Fibroblast of the conjunctiva (primary cell): ENCODE results near the gene TRIP10.
"Not testable (repeated sequence)": the region's sequence is repeated elsewhere in the genome, so short reads cannot be mapped to it uniquely, and the experiment has no call there.

ENCODE experiments used
- DNase-seq: peaks from one replicate; pipeline ENCODE4 v3.0.0-alpha.2; 2010; ENCODE audit warnings: low read depth

TRIP10 gene

GRCh38 chr19:6743714-6744380 lies 4.4 kb downstream of the TRIP10 start:
- DNase-seq: no peak

DNA sequence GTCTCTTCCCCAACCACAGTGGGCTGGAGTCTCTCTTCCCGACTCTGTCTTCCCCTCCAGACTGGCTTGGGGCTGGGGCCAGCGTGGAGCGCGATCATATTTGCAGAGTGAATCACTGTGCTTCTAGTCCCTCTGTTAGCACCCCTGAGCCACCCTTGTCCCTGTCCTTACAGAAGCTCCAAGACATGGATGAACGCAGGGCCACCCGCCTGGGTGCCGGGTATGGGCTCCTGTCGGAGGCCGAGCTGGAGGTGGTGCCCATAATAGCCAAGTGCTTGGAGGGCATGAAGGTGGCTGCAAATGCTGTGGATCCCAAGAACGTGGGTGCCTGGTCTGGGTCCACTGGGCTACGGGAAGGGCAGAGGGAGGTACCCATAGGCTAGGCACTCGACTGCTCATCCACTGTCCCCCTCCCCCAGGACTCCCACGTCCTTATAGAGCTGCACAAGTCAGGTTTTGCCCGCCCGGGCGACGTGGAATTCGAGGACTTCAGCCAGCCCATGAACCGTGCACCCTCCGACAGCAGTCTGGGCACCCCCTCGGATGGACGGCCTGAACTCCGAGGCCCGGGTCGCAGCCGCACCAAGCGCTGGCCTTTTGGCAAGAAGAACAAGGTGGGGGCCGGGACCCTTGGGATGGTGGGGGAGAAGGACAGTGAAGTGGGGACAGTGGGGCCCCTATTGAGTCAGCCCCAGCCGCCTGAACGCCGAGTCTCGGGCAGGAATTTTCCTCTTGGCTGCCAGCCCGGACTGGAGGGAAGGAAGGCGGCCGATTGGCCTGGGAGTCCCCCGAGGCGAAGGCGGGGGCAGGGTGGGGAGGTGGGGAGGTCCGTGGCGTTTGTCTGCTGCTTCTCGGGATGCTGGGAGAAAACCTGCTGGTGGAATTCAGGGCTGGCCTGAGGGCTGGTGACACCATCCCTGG lies 5.2 kb downstream of the TRIP10 start:
- DNase-seq: peak; percentile 76

DNA sequence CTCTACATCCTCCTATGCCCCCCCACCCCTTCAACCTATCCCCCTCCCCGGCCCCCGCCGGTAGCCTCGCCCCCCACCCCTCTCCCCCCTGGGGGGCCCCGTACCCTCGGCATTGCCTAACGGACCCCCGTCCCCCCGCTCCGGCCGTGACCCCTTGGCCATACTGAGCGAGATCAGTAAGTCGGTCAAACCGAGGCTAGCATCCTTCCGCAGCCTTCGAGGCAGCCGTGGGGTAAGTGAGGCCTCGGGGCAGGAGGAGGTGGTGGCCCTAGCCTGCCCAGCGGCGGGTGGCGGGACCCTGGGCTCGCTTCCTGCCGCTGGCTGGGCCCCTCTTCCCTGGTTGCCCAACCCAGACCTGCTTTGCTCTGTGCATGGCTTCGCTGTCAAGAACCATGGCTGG lies 6.5 kb downstream of the TRIP10 start:
- DNase-seq: no peak

DNA sequence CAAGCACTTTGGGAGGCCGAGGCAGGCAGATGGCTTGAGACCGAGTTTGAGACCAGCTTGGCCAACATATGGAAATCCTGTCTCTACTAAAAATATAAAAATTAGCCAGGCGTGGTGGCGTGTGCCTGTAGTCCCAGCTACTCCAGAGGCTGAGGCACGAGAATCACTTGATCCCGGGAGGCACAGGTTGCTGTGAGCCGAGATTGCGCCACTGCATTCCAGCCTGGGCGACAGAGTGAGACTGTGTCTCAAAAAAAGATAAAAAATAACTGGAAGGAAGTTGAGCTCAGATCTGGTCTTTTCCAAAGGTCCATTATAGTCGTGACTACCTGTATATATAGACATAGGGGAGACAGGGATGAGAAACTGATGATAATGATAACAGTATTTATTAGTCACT lies 9.1 kb downstream of the TRIP10 start:
- not testable (repeated sequence) for DNase-seq

DNA sequence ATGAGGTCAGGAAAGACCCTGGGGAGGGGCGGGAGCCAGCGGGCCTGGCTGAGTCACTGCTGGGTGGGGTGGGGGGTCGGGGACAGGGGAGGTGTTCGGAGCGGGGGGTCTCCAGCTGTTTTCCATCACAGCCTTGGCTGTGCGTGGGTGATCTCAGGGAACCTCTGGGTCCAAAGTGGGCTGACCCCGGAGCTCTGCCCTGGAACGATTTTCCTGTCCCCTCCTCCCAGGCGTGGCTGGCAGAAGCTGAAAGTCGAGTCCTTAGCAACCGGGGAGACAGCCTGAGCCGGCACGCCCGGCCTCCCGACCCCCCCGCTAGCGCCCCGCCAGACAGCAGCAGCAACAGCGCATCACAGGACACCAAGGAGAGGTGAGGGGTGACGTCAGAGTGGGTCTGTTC lies 10.6 kb downstream of the TRIP10 start:
- DNase-seq: no peak

DNA sequence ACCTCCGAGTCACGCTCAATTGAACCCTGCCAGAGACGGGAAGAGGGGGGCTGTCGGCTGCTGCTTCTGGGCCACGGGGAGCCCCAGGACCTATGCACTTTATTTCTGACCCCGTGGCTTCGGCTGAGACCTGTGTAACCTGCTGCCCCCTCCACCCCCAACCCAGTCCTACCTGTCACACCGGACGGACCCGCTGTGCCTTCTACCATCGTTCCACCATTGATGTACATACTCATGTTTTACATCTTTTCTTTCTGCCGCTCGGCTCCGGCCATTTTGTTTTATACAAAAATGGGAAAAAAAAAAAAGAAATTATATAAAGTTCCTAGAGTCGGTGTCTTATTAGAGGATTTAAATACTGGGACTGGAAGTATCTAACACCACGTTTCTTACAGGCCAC lies 11.7 kb downstream of the TRIP10 start:
- DNase-seq: no peak

GRCh38 chr19:6752256-6753177 lies 13.0 kb downstream of the TRIP10 start:
- DNase-seq: no peak

DNA sequence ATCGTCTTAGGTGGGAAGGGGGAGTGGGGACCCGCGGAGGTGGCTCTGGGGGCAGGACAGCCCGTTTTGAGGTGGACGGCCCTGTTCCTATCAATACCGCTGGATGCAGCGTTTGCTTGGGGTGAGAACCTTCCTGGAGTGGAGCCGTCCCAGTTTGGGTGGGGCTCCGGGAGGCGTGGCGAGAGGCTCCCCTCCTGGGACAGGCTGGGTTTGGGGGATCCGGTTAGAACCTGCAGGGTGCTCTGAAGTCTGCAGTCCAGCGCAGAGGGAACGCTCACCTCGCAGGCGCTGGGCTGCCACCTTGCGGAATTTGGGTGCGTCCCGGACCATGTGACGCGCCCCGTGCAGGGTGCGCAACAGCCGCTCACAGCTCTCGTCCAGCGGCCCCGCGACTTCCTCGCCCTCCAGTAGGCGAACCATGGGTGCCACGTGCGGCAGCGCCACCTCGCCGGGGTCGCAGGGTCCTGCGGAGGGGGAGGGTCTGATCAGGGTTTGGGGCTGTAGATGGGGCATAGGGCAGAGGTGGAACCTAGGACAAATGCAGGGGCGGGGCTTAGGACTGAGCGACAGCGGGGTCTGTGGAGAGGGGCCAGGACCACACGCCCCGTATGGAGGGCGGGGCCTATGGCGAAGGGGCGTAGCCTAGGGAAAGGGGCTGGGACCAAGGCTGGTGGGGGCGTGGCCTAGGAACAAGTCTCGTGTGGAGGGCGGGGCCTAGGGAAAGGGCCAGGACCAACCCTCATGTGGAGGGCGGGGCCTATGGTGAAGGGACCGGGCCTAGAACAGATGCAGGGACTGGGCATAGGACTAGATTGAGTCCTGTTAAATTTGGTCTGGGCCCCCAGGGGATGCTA lies 13.9 kb downstream of the TRIP10 start:
- peak; percentile 55 for DNase-seq

DNA sequence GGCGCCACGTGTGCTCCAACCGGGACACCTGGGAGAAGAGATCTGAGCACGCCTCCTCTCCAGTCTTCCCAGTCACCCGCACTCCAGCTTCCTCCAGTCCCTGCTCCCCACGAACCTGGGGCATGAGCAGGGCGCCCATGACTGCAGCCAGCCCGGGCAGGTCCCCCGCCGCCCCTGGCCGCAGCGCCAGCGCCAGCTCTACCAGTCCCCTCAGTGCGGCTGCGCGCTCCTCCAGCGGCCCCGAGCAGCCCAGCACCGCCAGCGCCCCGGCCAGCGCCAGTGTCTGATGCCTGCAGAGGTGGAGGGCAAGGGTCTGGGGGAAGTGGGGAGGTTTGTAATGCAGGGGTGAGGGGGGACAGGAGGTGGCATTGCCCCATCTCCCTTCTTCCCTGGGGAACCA lies 14.7 kb downstream of the TRIP10 start:
- DNase-seq: no peak

DNA sequence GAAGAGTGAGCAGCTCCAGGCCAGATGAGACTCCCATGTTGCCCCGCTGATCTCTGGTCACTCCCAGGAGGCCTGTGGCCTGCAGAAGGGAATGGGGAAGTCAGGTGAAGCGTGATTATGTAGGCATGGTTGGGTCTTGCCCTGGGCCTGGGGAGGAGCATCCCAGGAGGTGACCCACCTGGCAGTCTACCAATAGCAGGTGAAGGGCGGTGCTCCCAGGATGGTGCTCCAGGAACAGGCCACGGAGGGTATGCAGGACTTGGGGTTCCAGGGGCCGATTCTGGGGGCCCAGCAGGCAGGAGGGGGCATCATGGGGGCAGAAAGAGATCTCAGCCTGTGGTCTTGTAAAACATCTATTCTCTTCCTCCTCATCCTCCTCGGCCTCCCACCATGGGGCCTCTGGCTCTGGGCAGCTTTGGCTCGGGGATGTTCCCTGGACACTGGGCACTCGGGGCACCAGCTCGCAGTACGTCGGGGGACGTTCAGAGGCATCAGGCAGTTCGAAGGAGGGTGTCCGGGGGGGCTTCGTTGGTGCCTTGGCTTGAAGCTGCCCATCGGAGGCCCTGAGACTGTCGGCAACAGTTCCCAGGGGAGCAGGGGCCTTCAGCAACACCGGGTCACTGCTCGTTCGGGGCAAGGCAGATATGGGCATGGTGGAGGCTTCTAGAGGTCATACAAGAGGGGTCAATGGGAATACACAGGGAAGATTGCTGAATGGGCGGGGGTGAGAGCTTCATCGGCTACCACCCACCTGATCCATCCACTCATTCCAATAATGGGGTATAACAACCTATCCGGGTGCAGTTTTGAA lies 15.4 kb downstream of the TRIP10 start:
- DNase-seq: no peak

DNA sequence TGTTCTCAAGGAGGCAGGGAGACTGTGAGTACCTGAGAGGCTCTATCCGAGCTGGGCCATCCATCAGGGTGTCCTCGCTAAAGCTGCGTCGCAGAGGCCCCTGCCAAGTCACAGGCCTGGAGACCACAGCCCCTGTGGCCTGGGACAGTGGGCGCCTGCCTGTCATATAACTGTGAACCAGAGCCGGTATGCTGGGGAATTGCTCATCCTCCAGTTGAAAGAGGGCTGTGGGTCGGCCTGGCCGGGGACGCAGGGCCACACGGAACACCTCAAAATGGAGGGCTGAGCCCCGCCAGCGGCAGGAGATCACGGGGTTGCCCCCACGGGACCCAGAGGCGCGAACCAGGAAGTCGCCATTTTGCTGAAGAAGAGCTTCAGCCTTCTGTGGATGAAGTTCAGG lies 21.1 kb downstream of the TRIP10 start:
- DNase-seq: no peak

- no peak for DNase-seq
Observed at GRCh38 chr19:6761053-6761676, 21.7 kb downstream of the TRIP10 start.

DNA sequence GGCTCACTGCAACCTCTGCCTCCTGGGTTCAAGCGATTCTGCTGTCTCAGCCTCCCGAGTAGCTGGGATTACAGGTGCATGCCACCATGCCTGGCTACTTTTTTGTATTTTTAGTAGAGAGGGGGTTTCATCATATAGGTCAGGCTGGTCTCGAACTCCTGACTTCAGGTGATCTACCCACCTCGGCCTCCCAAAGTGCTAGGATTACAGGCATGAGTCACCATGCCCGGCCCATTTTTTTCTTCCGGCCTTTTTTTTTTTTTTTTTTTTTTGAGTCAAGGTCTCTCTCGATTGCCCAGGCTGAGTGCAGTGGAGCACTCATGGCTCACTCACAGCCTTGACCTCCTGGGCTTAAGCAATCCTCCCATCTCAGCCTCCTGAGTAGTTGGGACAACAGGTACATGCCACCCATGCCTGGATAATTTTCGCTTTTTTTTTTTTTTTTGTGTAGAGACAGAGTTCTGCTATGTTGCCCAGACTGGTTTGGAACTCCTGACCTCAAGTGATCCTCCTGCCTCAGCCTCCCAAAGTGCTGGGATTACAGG lies 22.8 kb downstream of the TRIP10 start:
- DNase-seq: not testable (repeated sequence)

DNA sequence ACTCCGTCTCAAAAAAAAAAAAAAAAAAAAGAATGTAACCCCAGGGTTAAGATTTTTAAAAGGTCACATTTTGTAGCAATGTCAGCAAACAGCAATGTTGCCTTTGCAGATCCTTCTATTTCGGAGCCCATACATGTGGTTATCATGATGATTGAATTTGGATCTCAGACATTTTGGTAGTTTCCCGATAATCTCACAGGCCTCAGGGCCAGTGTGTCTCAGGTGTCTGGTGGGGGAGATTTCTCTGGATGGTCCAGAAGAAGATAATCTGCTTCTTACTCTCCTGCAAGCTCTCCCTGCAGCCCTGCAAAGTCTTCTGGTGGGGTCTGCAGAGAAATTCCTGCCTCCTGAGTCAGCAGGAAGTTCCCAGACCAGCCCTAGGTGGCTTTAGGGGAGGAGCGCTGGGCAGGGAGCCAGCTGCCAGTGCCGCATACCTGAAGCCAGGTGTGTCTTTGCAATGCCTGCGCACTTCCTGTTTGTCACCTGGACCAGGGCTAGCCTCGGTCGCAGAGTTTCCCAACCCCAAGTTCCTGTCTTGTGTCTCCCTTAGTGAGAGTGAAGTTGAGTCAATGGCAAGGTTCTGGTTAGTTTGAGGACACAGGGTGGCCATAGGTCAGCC lies 26.4 kb downstream of the TRIP10 start:
- no peak for DNase-seq

- DNase-seq: no peak
Observed at GRCh38 chr19:6766357-6767080, 27.0 kb downstream of the TRIP10 start.

GRCh38 chr19:6767081-6767356 lies 27.5 kb downstream of the TRIP10 start:
- no peak for DNase-seq

DNA sequence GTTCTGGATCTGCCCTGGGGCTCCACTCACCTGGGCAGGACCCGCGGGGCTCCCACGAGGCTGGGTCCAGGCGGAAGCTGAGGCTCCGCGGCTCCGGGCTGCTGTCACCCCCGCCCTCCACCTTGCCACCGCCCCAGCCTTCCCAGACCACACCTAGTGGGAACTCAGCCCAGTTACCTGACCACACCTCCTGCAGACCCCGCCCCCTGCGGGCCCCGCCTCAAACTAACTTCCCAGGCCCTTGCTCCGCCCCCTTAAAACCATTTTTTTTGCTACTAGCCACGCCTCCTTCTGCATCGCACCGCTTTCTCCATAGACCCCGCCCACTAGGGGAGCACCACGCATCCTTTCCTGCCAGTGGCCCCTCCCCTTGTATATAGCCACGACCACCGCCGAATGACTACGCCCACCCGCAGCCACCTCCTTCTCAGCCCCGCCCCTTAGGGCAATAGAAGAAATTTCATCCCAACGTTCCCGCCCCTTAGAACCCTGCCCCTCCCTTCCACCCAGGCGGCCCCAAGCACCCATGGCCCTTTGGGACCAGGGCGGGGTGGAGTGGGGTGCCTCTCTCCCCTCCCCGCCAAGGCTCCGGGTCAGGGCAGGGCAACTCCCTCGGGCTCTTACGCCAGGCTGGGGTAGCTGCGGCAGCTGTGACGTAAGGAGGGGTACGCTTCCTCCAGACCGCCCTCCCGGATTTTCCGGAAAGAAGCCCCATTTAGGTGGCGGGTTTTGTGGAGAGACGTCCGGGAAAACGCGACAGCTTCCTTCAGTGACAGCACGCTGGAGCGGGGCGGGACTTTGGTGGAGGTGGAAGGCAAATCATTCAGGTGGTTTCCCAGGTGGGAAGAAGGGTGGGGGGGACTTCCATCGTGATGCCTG lies 28.1 kb downstream of the TRIP10 start, which contains the start of gene SH2D3A:
SH2D3A (minus strand) TSS at position 79 of the 879 bp plus-strand sequence. CDS start 3,687 bp downstream, outside the sequence.
- DNase-seq: no peak
